SU-DHL-6 (cell line): ENCODE measurements around the gene UBL4A.

ENCODE experiments used
- EZH2phosphoT487 ChIP-seq: fragments of 200-600 bp; sonication (generic), shearing (Covaris generic); conservative IDR thresholded peaks from 2 replicates; pipeline ENCODE4 v1.6.1; 2018; ENCODE audit warnings: mild to moderate bottlenecking, antibody characterized with exemption, low read length, moderate library complexity, mixed read lengths
- TF ChIP-seq, protein P1 (sequence below): fragments of 200-600 bp; sonication (generic); IDR thresholded peaks from one replicate; pipeline ENCODE4 v1.5.1; 2017; ENCODE audit warnings: antibody characterized with exemption, mild to moderate bottlenecking, low read length, moderate library complexity; ENCODE audit not compliant: insufficient read depth, poor library complexity, severe bottlenecking

DNA sequence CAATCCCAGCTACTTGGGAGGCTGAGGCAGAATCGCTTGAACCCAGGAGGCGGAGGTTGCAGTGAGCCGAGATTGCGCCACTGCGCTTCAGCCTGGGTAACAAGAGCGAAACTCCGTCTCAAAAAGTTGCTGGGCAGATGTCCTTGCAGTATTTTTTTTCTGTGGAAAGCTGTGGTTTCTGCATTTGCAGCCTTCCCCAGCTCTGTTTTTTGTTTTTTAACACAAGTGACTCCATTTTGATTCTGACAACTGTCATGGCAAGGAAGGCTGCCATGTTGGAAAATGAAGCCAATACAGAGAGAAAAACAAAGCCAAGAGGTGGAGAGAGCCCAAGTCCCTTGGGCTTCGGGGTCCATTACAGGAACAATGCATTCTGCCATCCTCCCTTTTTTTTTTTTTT, 15.7 kb upstream of the UBL4A start:
- TF ChIP-seq, protein P1, sequence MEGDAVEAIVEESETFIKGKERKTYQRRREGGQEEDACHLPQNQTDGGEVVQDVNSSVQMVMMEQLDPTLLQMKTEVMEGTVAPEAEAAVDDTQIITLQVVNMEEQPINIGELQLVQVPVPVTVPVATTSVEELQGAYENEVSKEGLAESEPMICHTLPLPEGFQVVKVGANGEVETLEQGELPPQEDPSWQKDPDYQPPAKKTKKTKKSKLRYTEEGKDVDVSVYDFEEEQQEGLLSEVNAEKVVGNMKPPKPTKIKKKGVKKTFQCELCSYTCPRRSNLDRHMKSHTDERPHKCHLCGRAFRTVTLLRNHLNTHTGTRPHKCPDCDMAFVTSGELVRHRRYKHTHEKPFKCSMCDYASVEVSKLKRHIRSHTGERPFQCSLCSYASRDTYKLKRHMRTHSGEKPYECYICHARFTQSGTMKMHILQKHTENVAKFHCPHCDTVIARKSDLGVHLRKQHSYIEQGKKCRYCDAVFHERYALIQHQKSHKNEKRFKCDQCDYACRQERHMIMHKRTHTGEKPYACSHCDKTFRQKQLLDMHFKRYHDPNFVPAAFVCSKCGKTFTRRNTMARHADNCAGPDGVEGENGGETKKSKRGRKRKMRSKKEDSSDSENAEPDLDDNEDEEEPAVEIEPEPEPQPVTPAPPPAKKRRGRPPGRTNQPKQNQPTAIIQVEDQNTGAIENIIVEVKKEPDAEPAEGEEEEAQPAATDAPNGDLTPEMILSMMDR = no peak
- no peak for TF ChIP-seq EZH2phosphoT487
